Measurements from ENCODE around the gene PRPF39.

GRCh38 chr14:45128963-45129629 is 45.2 kb downstream of the PRPF39 start:
- TF ChIP-seq CTCF (conservative IDR thresholded peaks at IDR 0.05; ENCODE audit: low read length) = no peak
- TF ChIP-seq EZH2phosphoT487 (IDR thresholded peaks at IDR 0.05; ENCODE audit: borderline replicate concordance) = no peak

All from Loucy (cell line).